ENCODE results near the gene LRCH1.

LRCH1 gene

GRCh38 chr13:46642254-46642653, 89.3 kb downstream of the LRCH1 start:
- DNase-seq, result no peak

GRCh38 chr13:46643165-46643777, 90.3 kb downstream of the LRCH1 start:
- no peak for DNase-seq

DNA sequence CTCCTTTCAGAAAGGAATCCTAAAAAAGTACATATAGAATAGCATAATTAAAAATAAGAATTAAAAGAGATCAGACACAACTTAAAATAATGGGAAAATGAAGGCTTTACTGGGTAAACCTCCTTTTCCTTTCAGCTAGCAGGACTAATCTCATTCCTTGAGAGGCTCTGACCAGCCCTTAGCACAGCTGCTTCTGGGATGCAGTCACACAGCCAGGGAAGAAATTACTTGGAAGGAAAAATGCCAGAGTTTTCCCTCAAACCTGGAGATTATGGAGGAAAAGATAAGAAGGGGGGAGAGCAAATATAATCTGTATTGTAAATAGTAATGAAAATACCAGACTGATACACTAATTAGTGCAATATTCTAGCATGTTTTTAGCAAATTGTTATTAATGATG, 91.8 kb downstream of the LRCH1 start:
- no peak for DNase-seq

DNA sequence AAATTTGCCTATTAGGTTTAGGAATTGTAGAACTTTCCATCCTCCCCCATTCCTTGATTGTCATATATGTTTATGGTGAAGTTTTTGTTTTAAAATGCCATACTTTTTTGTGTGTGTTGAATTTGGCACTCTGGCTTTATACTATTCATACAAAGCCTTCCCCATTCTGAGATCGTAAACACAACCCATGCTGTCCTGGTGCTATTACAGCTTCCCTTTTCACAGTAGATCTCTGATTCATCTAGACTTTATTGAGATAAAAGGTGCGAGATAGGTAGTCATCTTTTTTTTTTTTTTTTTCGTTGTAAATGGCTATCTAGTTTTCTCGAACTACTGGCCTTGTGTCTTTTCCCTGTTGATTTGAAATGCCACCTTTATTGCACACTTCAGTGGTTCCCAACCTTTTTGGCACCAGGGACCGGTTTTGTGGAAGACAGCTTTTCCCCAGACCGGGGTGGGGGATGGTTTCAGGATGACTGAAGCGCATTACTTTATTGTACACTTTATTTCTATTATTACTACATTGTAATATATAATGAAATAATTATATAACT, 94.6 kb downstream of the LRCH1 start:
- DNase-seq, result no peak

DNA sequence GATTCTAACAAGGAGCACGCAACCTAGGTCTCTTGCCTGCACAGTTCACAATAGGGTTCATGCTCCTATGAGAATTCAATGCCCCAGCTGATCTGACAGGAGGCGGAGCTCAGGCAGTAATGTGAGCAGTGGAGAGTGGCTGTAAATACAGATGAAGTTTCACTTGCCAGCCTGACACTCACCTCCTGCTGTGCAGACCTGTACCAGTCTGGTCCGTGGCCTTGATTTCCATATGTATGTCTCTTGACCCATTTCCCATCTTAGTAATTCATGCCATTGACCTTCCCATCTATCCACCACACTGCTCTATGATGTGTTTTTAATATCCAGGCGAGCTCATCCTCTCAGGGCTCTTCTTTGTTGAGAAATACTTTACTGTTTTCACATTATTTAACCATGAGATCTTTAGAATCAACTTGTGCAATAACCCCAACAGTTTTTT, 95.2 kb downstream of the LRCH1 start:
- DNase-seq, result no peak

DNA sequence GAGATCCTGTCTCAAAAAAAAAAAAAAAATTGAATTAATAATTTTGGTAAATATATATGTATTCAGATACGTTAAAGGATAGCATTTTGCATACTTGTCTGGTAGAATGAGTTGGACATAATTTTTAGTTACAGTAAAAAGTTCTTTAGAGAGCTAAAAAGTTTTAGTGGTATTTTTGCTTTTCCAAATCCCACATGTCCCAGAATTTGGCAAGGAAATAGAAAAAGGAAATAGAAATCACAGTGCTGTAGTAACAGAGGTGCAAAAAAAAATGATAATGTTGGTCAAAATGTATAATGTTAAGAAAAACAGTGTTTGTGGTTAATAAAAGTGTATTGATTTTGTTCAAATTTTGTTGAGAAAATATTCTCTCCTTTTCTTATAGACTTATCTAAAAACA, 96.8 kb downstream of the LRCH1 start:
- no peak for DNase-seq

- no peak for DNase-seq
Observed at GRCh38 chr13:46654951-46655350, 102.0 kb downstream of the LRCH1 start.

DNA sequence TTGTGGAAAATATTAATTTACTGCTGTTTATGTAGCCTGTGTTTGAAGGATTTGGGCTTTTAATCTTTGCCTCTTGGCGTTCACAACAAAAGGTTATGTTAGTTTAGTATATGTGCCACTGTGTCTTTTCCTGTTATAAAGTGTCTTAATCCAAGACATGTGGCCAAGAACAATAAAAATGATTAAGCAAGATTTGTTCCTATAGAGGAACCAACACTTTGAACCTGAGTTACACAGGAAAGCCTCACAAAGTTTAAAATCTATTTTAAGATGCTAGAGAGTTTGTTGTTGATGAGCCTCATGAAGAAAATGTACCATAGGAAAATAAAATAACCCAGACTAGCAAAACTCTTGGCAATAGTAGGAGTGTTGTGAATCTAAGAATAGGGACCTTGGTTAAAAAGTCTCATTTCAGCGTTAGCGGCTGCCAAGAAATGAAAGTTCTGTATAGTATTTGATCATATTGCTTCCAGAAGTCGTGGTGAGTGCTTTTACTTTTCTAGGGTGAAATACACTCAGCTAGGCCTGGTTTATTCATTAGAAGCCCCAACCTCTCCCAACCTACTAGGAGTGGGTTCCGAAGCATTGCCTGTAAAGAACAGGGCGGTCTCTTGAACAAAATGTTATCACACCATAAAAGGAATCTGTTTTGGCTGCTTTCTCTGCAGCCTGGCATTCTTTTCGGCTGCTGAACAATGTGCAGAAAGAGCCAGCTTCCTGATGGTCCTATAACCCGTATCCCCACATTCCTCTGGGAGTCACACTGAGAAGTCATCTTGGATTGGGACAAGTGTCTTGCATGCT, 102.6 kb downstream of the LRCH1 start:
- no peak for DNase-seq

GRCh38 chr13:46656786-46657185, 103.8 kb downstream of the LRCH1 start:
- no peak for DNase-seq

DNA sequence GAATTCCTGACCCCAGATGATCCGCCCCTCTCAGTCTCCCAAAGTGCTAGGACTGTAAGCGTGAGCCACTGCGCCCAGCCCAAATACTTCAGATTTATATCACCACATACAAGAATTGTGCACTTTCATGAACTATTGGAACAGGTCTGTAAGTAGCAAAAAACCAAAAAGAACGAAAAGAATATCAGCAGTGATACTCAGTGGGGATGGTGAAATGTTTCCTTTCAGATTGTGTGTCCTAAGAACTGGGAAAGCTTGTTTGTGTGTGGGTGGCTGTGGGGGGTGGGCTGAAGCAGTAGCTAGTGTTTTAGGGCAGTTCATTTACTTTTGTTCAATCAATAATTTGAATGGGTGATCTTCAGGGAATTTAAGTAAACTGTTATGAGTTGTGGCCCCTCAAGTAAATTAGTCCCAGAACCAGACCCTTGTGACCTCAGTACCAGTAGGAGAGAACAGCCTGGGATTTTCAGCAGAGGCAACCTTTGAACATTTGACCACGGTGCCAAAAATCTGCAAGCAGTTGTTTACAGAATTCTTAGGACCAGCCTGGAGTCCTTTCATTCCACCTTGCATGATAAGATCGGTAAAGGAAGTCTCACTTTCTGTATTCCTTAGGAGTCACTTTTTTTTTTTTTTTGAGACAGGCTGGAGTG, 106.6 kb downstream of the LRCH1 start:
- no peak for DNase-seq

GRCh38 chr13:46660416-46660815, 107.4 kb downstream of the LRCH1 start:
- DNase-seq, result no peak

GRCh38 chr13:46660857-46661256, 107.9 kb downstream of the LRCH1 start:
- DNase-seq, result no peak

GRCh38 chr13:46662690-46663089, 109.7 kb downstream of the LRCH1 start:
- DNase-seq, result no peak

GRCh38 chr13:46663206-46664037, 110.5 kb downstream of the LRCH1 start:
- no peak for DNase-seq

DNA sequence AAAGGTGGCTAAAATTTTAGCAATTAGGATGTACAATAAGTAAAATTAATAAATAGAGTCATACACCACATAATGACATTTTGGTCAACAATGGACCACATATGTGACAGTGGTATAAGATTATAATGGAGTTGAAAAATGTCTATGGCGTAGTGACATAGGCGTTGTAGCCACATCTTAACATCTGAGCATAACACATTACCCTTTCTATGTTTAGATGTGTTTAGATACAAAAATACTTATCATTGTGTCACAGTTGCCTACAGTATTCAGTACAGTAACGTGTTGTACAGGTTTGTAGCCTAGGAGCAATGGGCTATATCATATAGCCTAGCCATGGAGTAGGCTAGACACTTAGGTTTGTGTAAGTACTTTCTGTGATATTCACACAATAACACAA, 111.2 kb downstream of the LRCH1 start:
- no peak for DNase-seq

DNA sequence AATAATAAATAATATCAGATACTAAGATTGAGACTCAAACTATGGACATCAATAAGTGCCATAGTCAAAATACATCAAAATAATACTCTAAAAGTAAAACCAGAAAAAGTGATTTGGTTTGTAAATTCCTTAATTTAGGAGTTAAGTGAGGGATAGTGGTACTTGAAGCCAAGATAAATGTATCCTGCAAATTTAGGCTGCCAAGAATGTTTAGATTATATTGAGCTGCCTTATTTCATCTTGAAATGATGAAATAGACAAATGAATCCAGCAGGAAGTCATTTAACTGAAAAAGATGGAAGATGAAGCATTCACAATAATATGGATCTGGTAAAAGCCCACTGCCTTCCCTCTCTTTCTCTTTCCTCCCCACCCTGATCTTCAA, 112.3 kb downstream of the LRCH1 start:
- no peak for DNase-seq

- DNase-seq, result no peak
Observed at GRCh38 chr13:46665633-46666482, 112.9 kb downstream of the LRCH1 start.

DNA sequence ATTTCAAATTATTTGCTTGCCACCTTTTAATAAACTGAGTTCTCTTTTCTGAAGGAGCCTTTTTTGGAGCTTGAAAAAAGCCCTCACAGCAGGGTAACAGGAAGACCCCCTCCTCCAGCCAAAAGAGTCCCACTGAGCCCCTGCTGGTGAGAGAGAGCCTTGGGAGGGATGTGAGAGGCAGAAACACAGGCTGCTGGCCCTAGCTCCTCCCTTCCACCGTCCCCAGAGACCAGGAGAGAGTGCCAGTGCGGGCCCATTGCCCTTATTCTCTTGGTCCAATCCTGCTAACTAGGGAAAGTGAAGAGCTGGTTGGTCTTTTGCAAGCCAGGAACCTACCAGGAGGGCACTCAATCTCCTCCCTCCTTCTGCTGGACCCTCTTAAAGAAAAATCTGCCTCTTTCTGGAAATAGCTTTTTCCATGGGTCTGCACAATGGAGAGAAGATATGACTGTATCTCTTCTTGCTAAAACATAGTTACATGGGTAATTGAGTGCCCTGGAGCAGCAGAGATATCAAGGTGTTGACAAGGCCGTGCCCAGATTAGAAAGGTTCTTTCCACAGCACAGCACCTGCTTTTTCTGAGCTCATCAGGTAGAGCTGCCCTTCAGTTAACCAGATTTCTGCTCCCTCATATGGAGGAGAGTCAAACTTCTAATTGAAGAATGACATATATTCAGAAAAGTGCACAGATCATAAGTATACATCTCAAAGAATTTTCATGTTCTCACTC, 113.9 kb downstream of the LRCH1 start:
- no peak for DNase-seq

DNA sequence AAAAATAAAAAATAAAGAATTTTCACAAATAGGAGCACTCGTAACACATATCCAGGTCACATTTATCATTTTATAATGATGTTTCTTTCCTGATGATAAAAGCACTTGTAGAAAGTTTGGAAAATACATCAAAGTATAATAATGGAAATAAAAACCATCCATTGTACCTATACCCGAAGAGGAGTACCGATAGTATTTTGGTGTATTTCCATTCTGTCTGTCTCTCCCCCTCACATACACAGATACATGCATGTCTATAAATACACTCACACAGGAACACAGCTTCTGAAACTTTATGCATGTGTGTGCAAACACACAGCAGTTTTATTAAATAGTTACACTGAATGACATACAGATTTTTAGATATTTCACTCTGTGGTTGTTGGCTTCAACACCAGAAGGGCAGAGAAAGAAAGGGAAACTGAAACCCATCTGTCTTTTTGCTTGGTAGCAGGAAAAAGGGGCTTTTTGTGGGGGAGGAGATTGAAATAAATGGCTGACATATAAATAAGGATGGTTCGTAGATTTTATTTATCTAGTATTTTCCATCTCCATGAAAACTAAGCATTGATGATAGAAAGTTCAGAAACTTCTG, 114.8 kb downstream of the LRCH1 start:
- DNase-seq, result no peak

GRCh38 chr13:46668302-46668720, 115.3 kb downstream of the LRCH1 start:
- peak; percentile 53 for DNase-seq
